Effector CD8-positive, alpha-beta T cell (primary cell): ENCODE results near the gene ADAM12.

Experiments
- DNase-seq: peaks from one replicate; lab custom pipeline; 2025; lab: John Stamatoyannopoulos, UW

ADAM12 gene

DNA sequence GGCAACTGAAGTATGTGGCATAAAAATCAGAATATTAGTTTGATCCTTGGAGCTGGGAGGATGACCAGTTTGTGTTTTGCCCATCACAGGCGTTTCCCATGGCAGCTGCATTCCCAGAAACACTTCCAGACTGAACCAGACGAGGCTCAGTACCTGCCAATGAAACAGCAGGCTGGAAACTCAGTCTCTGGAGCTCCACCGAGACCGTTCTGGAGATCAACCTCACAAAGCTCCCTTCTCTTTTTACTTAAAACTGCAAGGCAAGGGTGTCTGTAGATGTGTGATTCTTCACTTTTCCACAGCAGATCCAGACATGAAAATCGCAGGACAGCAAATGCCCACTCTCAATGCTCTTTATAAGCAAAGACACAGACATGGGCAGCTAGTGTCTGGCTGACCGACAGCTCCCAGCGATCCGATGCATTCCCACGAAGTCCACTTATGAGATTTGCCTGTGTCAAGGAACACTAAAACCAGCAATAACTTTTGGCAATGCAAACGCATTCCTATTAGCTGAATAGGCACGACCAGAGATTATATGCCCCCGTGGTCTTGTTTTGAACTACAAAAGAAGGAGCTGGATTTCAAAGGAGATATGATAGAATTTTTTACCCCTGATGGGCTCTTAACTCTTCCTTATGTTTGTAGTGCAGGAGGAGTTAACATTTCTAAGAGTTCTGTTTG, 72.6 kb downstream of the ADAM12 start:
- DNase-seq, result no peak

DNA sequence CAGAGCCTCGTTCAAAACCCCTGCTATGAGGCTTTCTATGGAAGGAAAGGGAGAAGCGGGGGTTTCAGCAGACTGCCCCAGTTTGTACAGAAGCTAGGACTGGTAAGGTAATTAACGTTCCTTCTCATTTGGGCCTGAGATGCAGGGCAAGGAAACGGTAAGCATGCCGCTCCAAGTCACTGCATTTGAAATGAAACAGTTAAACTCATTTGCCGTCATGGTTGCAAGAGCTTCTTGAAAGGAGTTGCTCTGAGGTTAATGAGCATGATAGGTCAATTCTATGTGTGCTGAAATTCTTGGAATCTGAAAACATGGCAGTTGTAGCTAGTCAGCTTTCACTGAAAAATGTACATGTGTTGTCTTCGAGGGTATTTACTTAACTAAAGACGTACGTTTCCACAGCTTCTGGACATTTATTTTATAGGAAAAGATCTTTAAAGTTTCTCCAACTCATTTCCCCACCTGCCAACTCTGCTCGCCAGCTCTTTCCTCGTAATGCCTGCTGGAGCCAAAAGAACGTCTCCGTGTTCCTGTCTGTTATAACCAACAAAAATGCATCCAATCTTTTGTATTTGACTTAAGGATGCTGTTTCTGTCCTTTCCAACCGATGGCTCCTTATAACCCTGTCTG, 73.3 kb downstream of the ADAM12 start:
- no peak for DNase-seq

DNA sequence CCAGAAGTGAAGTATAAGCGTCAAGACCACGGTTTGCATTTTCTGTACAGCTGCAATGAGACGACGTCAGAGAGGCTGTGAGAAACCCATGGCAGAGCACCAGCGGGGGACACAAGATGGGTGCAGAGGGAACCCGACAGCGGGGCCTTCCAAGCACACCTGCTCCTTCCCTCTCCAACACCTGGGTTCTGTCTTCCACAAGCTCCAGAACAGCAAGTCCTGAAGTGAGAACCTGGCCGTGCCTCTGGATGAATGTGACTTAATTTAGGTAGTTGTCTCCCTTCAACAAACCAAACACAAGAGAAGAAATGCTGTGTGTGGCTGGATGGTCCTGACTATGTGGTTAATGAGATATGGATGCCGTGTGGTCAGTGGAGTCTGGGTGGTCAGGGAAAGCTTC, 76.1 kb downstream of the ADAM12 start:
- DNase-seq, result no peak

DNA sequence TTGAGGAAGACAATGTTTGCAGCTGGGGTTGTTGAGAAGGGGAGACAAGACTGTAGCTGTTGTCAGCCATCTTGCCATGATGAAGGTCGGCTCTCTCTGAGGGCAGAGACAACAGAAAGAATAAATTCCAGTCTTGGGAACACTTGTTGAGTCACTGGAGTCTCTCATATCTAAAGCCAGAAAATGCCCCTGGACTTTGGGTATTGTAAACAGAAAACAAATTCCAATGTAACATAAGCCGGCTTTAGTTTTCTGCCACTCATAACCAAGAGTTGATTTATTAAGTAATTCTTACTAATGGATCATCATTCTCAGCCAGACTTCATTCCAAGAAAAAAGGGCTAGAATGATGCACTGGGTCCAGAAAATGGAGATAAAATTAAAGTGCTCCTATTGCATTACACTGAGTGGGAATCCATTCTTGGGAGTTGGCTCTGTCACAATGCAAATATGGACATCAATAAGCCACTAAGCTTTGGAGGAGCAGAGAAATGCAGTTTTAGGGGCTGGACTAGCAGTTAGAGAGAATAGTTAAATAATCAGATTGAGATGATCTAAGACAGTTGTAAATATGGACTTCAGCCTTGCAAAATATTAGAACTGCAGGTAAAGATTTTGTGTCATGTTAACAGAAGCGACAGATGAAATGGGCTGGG, 78.9 kb downstream of the ADAM12 start:
- DNase-seq, result no peak

DNA sequence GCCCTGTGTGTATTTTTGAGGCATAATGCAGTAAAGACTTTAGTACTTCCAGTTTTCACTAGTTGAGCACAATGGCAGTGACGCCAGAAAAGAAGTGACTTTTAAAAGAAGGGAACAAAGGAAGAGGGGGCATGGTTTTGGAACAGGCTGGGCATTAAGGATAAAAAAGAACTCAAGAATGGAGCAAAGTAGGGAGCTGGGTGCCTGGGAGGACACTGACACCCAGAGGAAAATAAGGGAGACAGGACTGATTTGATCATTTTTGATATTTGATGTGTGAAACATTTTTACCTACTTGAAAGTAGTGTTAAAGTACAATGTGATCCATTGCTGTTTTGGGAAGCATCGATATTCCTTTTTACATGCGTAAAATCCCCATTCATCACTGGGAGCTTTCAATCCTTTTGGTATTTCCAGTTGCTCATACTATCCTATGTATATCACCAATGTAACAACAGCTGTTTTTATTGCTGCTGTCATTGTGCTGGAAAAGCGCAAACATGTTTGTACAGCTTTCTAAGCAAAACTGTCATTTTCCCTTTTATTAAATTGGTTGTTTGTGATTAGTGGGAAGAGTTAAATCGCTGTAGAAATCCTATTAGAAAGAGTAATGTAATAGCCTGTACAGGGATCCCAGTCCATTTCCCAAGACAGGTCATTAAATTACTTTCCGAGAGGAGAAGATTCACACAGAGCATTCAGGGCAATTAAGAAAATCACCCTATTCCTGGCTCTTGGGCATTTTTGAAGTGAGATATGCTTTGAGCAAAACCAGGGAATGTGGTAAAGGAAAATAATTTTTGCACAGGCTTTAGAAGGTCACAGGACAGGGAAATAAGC, 85.2 kb downstream of the ADAM12 start:
- DNase-seq, result no peak

DNA sequence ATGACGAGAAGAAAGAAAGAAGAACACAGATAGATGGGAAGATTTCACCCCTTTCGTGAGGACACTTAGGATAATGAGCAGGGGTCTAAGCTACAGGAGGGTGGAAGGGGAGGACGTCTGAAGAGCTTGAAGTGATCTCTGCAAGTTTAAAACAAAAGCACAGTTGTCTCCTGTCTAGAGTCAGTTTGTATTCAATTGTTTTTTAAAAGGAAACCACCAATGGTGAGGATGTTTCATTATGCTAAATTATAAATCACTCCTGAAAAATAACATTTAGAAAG, 85.9 kb downstream of the ADAM12 start:
- DNase-seq, result no peak

DNA sequence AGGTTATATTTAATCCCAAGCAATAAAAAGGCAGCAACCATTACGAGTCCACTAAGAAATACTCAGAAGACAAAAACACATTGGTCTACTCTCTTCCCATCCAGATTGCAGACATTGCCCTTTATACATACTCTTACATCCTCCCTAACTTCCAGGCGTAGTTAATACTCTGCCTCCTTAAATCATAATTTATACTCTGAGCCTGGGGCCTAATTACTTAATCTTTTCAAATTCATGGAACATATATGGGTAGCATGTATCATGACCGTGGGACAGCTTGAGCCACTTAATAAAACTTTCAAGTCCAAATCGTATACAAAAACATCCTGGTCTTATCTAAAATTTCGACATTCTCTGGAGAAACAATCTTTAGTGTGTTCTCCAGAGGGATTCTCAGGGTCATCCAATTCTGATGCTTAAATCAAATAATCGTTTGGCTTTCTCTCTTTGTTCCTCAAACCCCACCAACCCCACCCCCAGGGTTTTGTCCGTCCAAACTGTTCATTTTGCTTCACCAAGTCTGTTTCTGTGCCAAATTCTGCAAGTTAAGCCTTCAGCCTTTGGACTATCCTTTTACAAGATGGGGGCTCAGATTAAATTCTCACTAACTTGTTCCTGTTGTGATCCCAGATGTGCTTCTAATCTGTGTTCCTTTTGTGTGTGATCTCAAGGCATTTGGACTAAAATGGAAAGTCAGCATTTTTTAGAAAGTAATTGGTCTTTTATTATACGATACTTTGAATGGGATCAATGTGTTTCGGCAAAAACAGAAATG, 86.4 kb downstream of the ADAM12 start:
- DNase-seq, result no peak

DNA sequence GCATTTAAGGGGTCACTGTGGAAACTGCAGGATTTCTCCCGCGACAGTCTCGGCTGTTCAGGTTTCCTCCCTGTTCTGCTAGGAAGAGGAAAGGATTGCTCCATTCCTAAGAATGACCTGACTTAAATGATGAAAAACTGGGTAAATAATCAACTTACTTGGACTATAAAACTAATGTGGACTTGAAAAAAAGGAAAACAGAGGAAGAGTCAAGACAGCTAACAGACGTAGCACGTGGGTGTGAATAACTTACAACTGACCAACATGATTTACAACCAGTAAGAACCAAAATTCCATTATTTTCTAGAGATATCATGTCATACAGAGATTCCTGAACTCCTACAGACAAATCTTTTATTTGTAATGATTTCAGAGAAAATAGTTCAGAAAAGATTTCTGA, 93.8 kb downstream of the ADAM12 start:
- no peak for DNase-seq

DNA sequence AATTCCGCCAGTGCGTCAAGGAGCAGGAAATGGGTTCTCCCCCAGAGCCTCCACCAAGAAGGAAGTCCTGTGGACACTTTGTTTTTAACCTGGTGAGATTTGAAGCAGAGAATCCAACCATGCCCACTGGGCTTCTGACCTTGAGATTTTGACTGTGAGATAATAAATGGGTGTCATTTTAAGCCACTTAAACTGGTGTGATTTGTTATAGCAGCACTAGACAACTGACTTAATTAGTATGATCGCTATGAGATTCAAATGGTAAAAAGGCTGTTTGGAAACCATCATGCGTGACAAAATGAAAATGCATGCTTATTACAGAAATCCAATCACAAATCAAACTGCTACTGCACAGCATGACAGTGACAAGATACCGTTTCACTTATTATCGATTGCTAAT, 98.0 kb downstream of the ADAM12 start:
- DNase-seq, result no peak

DNA sequence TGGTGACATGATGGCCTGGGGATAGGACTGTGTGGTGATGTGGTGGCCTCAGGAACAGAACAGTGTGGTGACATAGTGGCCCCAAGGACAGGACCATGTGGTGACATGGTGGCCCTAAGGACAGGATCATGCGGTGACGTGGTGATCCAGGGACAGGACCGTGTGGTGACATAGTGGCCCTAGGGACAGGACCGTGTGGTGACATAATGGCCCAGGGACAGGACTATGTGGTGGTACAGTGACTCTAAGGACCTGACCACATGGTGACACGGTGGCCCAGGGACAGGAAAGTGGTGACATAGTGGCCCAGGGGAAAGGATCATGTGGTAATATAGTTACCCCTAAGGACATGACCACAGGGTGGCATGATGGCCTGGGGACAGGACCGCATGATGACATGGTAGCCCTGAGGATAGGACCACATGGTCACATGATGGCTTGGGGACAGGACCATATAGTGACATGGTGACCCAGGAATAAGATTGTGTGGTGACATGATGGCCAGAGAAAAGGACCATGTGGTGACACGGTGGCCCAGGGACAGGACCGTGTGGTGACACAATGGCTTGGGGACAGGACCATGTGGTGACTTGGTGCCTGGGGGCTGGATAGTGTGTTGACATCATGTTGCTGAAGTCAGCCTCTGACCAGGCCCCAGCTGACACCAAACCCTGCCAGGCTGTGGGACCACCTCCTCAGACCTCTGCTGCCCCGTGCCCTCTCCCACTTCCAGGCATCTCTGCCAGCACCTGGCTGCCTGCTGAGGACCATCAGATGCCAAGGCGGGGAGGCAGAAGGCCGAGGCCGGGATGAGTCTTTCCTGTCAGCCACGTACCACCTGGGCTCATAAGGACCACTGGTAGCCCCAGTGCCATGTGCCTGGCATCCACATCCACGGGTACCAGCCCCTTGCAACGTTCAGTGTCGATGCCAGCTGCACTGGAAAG, 99.5 kb downstream of the ADAM12 start:
- DNase-seq, result no peak

DNA sequence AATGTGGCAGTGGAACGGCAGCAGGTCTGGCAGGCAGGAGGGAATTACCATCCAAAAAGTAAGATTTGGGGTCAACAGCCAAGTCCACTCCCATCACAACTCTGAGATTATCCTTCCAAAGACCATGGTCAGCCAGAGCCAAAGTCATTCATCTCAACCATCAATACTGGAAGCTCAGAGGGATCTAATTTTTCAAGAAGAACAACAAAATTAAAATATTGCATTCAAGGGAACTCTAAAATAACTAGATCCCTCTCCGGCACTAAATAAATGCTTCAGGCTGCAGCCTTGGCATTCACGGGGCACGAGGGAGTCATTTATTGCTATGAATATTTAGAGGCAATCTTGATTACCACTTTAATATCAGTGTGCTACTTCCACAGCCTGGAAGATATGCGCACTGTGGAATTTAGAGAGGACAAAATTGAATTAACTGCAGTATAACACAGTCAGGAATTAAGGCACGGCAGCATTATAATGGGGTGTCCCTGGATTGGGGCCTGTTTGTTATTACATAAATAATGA, 102.0 kb downstream of the ADAM12 start:
- no peak for DNase-seq

DNA sequence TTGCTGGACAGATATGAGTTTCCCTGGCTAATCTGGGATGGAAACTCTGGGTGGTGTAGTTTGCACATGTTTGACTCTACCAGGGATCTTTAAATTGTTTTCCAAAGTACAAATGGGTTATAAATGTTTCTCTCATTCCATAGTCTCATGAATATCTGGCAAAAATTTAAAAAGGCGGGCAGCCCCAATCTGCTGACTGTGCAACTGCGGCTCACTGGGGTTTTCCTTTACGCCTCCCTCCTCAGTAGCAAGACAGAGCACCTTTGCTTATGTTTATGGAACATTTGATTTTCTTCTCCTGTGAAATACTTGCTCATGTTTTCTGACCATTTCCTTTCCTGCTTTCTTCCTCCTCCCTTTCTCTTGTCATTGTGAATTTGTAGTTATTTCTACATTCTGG, 105.0 kb downstream of the ADAM12 start:
- DNase-seq, result no peak

DNA sequence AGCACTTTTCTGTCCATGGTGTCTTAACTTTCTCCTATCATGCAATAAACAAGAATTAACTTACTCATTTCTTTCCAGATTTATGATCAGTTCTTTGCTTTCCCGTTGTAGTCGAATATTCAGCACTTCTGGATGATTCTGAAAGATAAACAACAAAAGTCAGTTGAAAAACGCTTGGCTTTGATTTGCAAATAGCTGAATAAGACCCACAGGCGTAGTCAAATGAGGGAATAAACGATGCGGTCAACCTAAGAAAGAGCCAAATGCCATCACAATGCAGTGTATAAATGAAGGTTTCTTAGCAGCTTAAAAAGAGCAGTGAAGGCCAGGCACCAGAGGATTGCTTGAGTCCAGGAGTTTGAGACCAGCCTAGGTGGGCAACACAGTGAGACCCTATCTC, 109.4 kb downstream of the ADAM12 start:
- DNase-seq, result no peak

DNA sequence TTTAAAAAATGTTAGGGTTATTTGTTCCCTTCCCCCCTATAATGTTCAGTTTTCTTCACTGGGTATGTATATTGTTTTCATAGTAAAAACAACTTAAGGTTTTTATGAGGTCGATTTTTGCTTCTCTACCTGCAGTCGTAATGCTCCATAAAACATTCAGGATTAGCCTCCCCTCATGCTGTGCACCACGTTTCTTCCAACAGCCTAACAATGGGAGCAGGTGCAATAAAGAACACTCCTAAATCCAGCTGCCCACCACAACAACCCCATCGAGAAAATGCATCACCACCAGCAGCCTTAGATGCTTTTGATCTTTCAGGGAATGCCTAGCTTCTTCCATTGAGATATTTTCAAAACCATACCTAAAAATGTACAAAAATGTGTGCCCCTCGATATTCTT, 111.1 kb downstream of the ADAM12 start:
- no peak for DNase-seq

DNA sequence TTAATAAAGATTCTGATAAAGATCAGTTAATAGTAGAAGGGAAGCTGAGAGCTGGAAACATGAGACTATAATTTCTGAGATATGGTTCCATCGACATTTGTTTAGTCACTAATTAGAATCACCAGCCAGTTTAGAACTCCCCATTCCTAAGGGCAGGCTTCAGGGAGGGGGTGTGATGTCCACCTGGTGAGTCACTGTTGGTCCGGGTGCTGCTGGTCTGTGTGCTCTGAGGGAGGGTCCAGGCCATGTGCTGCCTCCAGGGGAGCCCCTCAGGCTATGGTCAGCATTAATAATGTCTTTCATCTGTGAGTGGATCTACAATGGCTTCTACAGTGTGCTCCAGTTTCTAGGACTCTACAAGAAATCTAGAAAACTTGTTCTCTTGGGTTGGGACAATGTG, 115.8 kb downstream of the ADAM12 start:
- DNase-seq, result no peak

DNA sequence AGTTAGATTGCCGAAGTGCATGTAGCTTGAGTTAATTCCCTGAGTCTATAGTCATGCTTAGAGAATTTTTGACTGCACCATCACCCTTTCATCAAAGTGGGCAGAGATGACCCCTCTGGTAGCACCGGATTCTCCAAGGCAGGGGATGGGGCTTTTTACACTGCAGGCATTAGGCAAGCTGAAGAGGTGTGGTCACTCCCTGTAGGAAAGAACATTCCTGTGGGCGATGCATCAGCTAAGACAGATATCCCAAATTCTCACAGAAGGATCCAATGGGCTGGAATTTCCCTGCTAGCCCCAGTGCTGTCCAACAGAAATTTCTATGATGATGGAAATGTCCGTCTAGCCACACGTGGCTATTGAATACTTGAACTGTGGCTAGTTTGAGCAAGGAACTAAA, 118.2 kb downstream of the ADAM12 start:
- DNase-seq, result no peak

DNA sequence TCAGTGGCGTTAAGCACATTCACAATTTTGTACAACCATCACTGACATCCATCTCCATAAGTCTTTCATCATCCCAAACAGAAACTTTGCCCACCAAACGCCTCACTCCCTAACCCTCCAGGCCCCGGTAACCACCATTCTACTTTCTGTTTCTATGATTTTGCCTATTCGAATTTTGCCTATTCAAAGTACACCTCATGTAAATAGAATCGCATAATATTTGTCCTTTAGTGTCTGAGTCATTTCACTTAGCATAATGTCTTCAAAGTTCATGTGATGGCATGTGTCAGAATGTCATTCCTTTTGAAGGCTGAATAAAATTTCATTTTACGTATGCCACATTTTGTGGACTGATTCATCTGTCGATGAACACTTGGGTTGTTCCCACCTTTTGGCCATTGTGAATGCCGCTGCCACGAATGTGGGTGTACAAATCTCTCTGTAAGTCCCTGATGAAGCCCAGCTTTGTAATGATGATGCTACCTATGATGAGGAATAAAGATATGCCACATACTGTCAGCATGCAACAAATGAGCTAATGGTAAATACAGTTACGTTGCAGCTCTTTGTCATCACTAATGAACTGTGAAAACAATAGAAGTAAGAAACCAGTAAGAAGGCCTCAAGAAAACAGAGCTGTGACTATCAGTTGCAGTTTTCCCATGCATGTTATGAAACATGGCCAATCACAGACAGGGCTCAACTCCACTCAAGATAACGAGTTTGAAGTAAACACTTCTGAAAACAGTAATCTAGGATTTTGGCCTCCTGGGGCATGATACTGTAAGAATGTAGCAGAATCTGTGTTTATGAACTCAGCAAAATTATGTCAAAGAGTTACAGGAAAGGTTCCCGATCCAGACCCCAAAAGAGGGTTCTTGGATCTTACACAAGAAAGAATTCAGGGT, 120.0 kb downstream of the ADAM12 start:
- DNase-seq, result no peak

DNA sequence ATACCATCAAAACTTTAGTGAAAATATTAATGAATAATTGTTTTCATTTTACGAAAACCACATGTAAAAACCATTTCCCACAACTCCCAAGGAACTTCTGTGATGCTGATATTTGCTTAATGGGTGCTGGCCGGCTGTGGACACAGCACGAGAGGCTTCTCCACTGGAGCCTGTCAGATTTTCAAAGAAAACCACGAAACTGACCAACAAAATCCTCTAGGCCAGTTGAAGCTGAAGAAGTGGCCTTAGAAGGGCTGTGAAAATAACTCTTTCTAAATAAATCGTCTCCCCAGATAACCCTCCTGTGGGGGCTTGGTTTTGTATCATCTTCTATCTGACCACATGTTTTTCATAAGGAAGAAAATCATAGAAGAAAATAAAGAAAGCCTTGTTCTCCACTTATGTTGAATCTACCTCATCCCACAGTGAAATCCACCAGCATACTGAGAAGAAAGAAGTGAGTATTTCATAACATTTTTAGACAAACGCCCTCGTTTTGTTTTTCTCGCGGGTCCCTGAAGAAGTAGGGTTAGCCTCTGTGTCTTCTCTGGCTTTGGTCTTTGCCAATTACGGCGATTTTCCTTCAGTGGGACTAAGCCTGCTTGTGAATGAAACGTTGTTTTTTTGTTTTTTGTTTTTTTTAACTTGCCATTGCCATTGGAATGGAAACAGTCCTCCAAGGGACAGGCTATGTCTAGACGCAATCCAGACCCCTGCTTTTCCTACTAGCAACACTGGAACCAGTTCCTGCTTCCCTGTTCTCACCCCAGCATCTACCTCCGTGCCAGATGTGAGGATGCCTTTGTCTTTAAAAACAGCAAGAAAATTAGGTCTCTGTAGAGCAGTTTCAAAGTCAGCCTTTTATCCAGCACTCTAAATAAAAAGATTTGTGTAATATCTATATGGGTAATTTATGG, 123.9 kb downstream of the ADAM12 start:
- DNase-seq, result no peak
